ENCODE measurements around the gene MYBPC2. TPM values are rescaled to one million over a fixed set of nuclear protein-coding genes. Genes with fewer than 3 reads are reported as not detected.
A peak's percentile ranks its signal among the peaks of the same experiment; 100 is the strongest.

The MYBPC2 gene
- total and polyA plus RNA-seq, 9 of the 15 experiments (the other 6 are each of a cell fraction or from before 2014, with no cell fraction given): 0.01 to 0.14 (median 0.04) TPM; not detected in 6

DNA sequence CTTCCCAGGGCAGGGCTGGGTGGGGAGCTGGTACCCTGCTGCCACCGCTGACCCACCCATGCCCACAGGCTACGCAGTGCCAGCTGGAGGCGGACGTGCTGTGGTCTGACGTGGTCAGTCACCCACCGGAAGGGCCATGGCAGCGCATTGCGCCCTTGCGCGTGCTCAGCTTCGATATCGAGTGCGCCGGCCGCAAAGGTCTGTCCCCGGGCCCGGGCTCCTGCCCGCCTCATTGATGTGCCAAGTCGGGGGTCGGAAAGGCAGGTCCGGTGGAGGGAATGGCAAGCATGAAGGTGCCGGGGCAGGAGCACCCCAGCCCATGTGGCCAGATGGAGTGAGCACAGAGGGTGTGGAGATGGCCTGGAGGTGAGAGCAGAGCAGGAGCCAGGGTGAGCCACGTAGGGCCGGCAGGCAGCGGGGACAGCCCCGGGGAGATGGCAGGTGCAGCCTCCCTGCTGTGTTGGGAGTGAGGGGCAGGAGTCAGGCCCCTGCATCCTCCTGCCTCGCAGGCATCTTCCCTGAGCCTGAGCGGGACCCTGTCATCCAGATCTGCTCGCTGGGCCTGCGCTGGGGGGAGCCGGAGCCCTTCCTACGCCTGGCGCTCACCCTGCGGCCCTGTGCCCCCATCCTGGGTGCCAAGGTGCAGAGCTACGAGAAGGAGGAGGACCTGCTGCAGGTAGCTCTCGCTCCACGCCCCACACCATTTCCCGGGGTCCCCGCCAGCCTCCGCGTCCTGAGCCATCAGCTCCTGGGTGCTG, 30.0 kb upstream of the MYBPC2 start:
- BruUV-seq (replicated peaks): no TSS peak
- 95% methylated on average over 31 of the region's 41 CpGs for WGBS (ENCODE audit: insufficient coverage, low coverage, missing lambda C conversion rate)
- in situ Hi-C loops (cut with MboI) (no loop called here), intact Hi-C loops (cut with micrococcal nuclease) (no loop called here)
- Histone ChIP-seq H3K9me1 (ENCODE audit: control insufficient read depth, insufficient read depth, low read length) (no peaks in the 10 kb centered on the region), H3K36me3 (ENCODE audit: control insufficient read depth, insufficient read depth, low read length) (peaks cover 78% of the 10 kb centered on the region; the same call in 2 of the 3 replicates), H2AFZ (ENCODE audit: low read depth, low read length) (no peak overlapping the region), H3K4me3 (no peak overlapping the region), H3K9ac (ENCODE audit: insufficient read depth in 1 of 2, low read depth in 2 of 2, low read length in 2 of 2) (no peak overlapping the region; a peak in 1 of 4 replicates), H3K4me1 (replicated peaks in 1 of 2; ENCODE audit: control insufficient read depth in 2 of 2, insufficient read depth in 2 of 2, low read length in 2 of 2) (peaks cover 0 to 24% of the 10 kb centered on the region in 2 experiments; a peak in 2 of 5 replicates), H3K27ac (ENCODE audit: extremely low read depth, low read depth, low read length) (no peak overlapping the region), H3K27me3 (ENCODE audit: control insufficient read depth in 2 of 2, insufficient read depth in 2 of 2, low read length in 2 of 2) (no peaks in the 10 kb centered on the region), H4K20me1 (replicated peaks; ENCODE audit: control insufficient read depth, insufficient read depth, low read length) (0 out of 2 replicates have a peak, but pooled peaks cover 4% of the 10 kb centered on the region), H3K4me2 (ENCODE audit: insufficient read depth, low read length) (no peak overlapping the region), H3K9me3 (replicated peaks; ENCODE audit: control insufficient read depth, insufficient read depth, low read depth, low read length) (no peaks in the 10 kb centered on the region), H3K79me2 (ENCODE audit: control insufficient read depth, insufficient read depth, low read length) (peaks cover 12% of the 10 kb centered on the region; the same call in 2 of the 3 replicates)
- no peak for DNase-seq (ENCODE audit: extremely low read depth in 1 of 4, low spot score in 3 of 4)
- TF ChIP-seq ZNF239 (CRISPR knock-in tag; IDR thresholded peaks at IDR 0.05) (no peak), GTF2F1 (IDR thresholded peaks at IDR 0.05; ENCODE audit: low read depth, low read length) (no peak), ZNF444 (CRISPR knock-in tag; IDR thresholded peaks at IDR 0.05) (no peak), ZNF133 (CRISPR knock-in tag; IDR thresholded peaks at IDR 0.05) (no peak), CCNT2 (IDR thresholded peaks at IDR 0.05; ENCODE audit: borderline replicate concordance, extremely low read depth, insufficient read length, low read depth, low read length) (no peak), RBFOX2 (IDR thresholded peaks at IDR 0.05; ENCODE audit: low read depth, low read length) (peak; percentile 43), POLR2G (IDR thresholded peaks at IDR 0.05; ENCODE audit: low read depth, low read length) (peak; percentile 49), ZNF583 (CRISPR knock-in tag; IDR thresholded peaks at IDR 0.05) (no peak), ZBTB7A (IDR thresholded peaks at IDR 0.05; ENCODE audit: borderline replicate concordance, control insufficient read depth, low read depth, low read length) (no peak), CC2D1A (IDR thresholded peaks at IDR 0.05) (no peak)
- TF ChIP-seq, protein P1, sequence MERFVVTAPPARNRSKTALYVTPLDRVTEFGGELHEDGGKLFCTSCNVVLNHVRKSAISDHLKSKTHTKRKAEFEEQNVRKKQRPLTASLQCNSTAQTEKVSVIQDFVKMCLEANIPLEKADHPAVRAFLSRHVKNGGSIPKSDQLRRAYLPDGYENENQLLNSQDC (CRISPR knock-in tag; IDR thresholded peaks at IDR 0.05): no peak
- POLR2A ChIA-PET: no interaction called here
- no peak for FAIRE-seq
- ATAC-seq: no peak
- CTCF ChIA-PET (ENCODE audit: low intra/inter-chr PET ratio): no interaction called here

All from K562 (cell line).